GM06990 (cell line): Measurements from ENCODE around the gene SLC6A3.
"Not testable (repeated sequence)": the region's sequence is repeated elsewhere in the genome, so short reads cannot be mapped to it uniquely, and the experiment has no call there.

Experiments used
- DNase-seq: peaks from one replicate; pipeline ENCODE4 v3.0.0-alpha.2; 2011; ENCODE audit not compliant: insufficient read length; ENCODE audit errors: extremely low read depth
- H3K27me3 ChIP-seq: replicated peaks from 2 replicates; pipeline ENCODE4 v1.6.0; 2011; ENCODE audit warnings: low read length; ENCODE audit not compliant: control insufficient read depth, insufficient read depth
- H3K36me3 ChIP-seq: 2 replicates; pipeline ENCODE4 v1.5.1; 2011; ENCODE audit warnings: low read length; ENCODE audit not compliant: control insufficient read depth, insufficient read depth
- H3K4me3 ChIP-seq: replicated peaks from 2 replicates; pipeline ENCODE4 v1.5.1; 2011; ENCODE audit warnings: low read depth, mild to moderate bottlenecking, control low read depth, low read length
- TF ChIP-seq, protein P1 (sequence below): IDR thresholded peaks from 2 replicates; pipeline ENCODE4 v1.5.1; 2011; ENCODE audit warnings: low read length, control low read depth, mild to moderate bottlenecking, inconsistent platforms; ENCODE audit not compliant: insufficient read depth, poor library complexity, severe bottlenecking

The SLC6A3 gene

DNA sequence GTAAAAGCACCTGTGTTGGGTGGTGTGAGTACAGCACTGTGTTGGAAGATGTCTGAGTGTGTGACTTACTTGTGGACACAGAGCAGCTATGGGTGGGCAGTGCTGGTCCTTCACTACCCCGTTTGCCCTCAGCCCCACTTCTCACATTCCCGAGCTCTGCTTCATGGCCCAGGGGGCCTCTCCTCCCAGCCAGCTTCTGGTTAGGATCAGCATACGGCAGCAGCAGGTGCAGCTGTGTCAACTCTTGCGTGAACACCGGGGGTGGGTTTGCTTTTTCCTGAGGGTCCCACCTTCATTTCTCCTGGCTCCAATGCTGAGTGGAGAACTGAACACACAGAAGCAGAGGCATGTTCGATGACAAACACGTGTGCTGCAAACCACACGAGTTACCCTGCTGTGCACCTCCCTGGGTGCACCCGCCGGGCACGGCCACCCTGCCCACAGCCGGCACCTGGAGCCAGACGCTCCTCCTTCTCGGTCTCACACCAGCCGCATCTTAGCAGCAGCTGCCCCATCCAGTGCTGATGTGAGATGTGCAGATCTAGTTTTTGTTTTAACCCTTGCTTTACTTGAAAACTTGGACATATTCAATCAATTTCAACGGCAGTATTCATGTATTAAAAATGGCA is 14.9 kb upstream of the SLC6A3 start:
- Histone ChIP-seq H3K4me3 (no peak overlapping the region), H3K36me3 (peaks cover 26% of the 10 kb centered on the region), H3K27me3 (no peaks in the 10 kb centered on the region)
- DNase-seq, result no peak
- TF ChIP-seq, protein P1, sequence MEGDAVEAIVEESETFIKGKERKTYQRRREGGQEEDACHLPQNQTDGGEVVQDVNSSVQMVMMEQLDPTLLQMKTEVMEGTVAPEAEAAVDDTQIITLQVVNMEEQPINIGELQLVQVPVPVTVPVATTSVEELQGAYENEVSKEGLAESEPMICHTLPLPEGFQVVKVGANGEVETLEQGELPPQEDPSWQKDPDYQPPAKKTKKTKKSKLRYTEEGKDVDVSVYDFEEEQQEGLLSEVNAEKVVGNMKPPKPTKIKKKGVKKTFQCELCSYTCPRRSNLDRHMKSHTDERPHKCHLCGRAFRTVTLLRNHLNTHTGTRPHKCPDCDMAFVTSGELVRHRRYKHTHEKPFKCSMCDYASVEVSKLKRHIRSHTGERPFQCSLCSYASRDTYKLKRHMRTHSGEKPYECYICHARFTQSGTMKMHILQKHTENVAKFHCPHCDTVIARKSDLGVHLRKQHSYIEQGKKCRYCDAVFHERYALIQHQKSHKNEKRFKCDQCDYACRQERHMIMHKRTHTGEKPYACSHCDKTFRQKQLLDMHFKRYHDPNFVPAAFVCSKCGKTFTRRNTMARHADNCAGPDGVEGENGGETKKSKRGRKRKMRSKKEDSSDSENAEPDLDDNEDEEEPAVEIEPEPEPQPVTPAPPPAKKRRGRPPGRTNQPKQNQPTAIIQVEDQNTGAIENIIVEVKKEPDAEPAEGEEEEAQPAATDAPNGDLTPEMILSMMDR, result no peak

DNA sequence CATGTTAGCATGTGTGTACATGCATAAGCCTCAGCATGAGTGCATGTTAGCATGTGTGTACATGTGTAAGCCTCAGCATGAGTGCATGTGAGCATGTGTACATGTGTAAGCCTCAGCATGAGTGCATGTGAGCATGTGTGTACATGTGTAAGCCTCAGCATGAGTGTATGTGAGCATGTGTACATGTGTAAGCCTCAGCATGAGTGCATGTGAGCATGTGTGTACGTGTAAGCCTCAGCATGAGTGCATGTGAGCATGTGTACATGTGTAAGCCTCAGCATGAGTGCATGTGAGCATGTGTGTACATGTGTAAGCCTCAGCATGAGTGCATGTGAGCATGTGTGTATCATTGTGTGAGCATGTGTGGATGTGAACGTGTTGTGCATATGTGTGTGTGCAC is 14.2 kb upstream of the SLC6A3 start:
- H3K4me3 ChIP-seq, H3K27me3 ChIP-seq, DNase-seq: not testable (repeated sequence)
- H3K36me3 ChIP-seq, result peaks cover 20% of the 10 kb centered on the region

DNA sequence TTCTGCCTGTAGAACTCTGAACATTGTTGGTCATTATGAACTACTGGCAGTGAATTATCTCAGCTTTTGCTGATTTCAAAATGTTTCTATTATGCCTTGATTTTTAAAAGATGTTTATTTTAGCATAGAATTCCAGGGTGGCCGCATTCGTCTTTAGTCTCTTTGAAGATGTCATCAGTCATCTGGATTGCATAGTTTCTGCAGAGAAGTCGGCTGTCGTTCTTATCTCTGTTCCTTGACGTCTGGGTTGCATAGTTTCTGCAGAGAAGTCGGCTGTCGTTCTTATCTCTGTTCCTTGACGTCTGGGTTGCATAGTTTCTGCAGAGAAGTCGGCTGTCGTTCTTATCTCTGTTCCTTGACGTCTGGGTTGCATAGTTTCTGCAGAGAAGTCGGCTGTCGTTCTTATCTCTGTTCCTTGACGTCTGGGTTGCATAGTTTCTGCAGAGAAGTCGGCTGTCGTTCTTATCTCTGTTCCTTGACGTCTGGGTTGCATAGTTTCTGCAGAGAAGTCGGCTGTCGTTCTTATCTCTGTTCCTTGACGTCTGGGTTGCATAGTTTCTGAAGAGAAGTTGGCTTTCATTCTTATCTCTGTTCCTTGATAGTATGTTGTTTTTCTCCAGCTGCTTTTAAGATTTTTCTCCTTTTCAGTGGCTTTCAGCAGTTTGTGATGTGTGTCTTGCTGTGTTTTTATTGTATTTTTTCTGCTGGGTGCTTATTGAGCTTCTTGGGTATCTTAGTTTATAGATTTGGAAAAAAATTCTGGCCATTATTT is 11.1 kb upstream of the SLC6A3 start:
- not testable (repeated sequence) for H3K36me3 ChIP-seq, DNase-seq, H3K27me3 ChIP-seq, H3K4me3 ChIP-seq

DNA sequence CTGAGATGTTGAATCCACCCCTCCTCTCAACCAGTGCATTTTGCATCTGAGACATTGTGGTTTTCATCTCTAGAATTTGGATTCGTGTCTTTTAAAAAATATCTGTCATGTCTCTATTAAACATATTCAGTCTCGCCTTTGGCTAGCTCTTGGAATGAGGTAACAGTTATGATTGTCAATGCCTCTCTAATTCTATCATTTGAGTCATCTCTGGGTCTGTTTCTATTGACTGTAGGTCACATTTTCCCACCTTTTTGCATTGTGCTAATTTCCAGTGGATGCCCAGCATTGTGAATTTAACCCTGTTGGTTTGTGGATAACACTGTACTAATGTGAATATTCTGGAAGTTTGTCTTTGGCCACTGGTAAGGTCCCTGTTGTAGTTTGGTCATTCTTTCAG is 8.4 kb upstream of the SLC6A3 start:
- H3K36me3 ChIP-seq, result no peaks in the 10 kb centered on the region
- H3K27me3 ChIP-seq, result no peaks in the 10 kb centered on the region
- TF ChIP-seq, protein P1, result no peak
- no peak overlapping the region for H3K4me3 ChIP-seq
- no peak for DNase-seq

DNA sequence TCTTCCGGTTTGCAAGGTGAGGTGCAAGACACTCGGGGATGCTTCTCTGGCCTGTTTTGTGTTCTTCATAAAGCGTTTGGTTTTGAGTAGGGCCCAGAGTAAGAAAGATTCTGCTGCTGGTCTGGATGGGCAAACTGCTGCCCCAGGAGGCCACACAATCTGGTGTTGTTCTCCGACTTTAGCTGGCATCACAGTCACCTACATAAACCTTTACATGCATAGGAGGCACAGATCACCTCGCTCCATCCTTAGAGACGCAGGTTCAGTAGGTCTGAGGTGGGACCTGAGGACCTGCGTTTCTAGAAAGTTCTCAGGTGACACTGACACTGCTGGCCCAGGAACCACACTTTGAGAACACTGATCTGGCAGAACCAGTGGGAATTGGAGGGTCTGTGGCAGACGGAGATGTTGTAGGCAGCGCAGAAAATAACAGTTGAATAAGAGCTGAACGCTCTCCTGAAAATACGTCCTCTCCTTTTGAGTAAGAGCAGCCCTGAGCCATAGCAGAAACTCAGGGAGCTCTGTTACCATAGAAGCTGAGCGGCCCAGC is 3.9 kb upstream of the SLC6A3 start:
- DNase-seq, result no peak
- Histone ChIP-seq H3K27me3 (peaks cover 3% of the 10 kb centered on the region; the same call in 1 of the 2 replicates), H3K4me3 (no peak overlapping the region), H3K36me3 (no peaks in the 10 kb centered on the region)
- TF ChIP-seq, protein P1, result no peak

DNA sequence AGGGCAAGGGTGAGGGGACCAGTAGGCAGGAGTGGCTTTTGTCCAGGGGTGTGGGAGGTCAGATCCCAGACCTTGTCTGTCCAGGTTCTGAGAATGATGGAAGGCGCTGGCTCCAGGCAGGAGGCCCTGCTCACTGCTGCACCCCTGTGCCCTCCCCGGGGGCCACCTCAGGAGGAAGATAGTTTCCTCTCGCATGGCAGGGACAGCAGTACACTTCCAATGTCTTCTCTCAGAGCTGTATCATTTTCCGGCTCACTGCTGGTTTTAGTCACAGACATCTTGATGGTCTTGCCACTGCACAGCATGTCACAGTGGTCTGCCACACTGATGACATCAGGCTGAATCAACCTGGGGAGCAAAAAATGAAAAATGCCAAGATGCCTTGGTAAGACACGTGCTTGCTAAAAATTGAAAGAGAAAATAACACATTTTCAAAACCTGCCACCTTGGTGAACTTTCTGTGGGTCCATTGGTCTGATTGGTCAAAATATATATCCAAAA is 3.3 kb upstream of the SLC6A3 start:
- Histone ChIP-seq H3K27me3 (peaks cover 3% of the 10 kb centered on the region; the same call in 1 of the 2 replicates), H3K36me3 (no peaks in the 10 kb centered on the region), H3K4me3 (no peak overlapping the region)
- DNase-seq, result no peak
- TF ChIP-seq, protein P1, result no peak
